Lung microvascular endothelial cell (primary cell): ENCODE data around the gene OGFOD1. TPM values are rescaled to one million over a fixed set of nuclear protein-coding genes. Genes with fewer than 3 reads are reported as not detected.
"Not testable (repeated sequence)": the region's sequence is repeated elsewhere in the genome, so short reads cannot be mapped to it uniquely, and the experiment has no call there.

Source experiments
- DNase-seq, 2 donors: peaks; one replicate each; pipeline versions ENCODE4 v3.0.0 to v3.0.0-alpha.2; 2010; ENCODE audit warnings: low read depth in 2 of 2
- total RNA-seq: library from RNA; depleted of rRNA; stranded (reverse); fragments of >200 nt; gene quantifications from 2 replicates; pipeline ENCODE4 v1.2.1, GENCODE V29; 2014

OGFOD1 gene
- total RNA-seq, 1 donor from 2014 or later = 25.2 TPM

DNA sequence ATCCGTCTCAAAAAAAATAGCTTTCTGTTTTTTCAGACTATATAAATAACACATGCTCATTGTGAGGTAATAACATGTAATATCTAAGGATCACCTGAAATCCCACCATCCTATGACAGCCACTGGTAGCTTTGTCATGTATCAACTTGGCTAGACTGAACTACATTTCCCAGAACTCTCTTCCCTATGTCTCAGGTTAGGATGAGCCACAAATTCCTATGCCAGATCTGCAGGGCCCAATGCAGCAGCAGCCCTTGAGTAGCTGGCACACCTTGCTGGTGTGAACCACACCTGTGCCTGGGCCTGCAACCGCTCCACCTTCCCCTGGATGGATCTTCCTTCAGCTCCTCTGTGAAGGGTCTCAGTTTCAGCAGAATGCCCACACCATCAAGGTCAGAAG, 28.1 kb downstream of the OGFOD1 start:
- no peak for DNase-seq

DNA sequence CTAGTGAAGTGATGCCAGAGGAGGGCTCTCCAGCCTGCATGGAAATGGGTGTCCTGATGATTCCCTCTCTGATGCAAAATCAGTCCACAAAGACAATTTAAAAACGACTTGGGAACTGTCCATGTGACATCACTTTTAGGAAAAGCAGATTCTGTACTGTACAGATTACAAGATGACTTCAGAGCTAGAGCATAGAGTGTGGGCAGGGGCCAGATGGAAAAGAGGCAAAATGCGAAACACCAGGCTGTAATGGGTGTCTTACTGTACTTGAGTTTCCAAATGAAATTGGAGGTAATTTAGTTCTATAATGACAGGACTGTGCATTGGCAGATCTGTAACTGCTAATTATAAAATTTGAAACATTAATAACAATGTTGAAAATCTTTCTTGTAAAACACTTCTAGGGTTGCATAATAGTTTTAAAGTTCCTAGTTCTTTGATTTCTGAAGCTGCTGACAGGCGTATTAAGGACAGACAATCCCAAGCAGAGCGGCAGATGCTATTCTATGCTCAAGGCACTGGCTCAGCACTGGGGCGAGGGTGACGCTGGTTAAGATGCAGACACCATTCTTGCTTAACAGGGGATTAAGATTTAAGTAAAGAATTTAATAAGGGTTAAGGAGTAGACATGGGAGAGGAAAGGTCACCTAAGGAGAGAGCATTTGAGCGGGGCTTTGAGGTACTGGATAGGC, 29.6 kb downstream of the OGFOD1 start:
- no peak for DNase-seq

DNA sequence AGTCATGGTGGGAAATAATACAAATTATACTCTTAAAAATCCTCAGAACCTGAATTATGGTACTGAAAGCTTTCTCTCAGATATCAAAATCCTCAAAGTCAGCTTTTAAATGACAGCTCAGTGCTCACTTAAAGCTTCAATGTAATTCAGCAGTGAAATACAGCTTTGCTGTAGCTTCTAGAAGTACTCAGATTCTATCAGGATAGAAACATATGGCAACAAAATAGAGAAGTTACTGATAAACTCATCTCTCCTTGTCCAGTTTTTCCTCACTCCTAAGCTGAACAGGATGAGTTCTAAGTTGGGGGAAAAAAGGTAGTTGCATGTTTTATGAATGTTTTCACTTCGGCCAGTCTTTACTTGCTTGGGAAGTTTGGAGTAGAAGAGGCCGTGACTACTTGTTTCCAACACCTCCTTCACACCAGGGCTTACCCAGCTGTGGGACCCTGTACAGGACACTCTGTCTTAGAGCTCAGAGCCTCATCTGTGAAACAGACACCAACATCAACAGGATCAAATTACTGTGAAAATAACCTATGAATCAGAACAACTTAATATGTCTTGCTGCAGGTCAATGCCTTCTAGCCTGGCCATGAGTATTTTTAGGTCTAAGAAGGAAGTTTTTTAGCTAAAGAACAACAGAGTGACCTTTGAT, 30.2 kb downstream of the OGFOD1 start:
- DNase-seq = no peak

DNA sequence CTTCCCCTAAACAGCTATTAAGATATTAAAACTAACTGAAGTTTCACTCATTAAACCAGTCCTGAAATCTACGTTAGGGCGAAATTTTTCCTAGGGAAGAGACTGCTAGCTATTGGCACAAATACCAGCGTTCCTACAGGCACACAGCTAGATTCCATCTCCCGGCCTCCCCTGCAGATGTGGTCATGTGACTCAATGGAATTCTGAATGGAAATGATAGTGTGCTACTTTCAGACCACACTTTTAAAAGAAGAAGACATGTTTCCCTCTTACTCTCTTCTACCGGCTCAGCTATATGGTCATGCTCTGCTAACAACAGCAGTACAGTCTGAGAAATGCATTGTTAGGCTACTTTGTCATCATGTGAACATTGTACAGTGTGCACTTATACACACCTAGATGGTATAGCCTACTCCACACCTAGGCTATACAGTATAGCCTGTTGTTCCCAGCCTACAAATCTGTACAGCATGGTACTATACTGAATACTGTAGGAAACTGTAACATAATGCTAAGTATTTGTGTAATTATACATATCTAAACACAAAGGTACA, 31.4 kb downstream of the OGFOD1 start:
- no peak for DNase-seq

DNA sequence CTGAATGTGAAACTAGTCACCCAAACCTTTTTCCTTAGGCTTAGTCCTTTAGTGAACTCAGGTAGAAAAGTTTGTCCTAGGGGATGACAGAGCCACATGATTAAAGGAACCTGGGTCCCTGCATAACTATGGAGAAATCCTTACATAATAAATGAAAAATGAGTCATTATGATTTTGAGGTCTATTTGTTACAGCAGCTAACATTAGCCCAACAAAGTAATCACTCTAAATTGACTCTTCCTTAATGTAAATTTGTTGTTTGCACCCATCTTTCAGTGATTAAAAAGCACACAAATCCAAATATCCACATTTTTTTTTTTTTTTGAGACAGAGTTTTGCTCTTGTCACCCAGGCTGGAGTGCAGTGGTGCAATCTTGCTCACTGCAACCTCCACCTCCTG, 32.0 kb downstream of the OGFOD1 start:
- no peak for DNase-seq

DNA sequence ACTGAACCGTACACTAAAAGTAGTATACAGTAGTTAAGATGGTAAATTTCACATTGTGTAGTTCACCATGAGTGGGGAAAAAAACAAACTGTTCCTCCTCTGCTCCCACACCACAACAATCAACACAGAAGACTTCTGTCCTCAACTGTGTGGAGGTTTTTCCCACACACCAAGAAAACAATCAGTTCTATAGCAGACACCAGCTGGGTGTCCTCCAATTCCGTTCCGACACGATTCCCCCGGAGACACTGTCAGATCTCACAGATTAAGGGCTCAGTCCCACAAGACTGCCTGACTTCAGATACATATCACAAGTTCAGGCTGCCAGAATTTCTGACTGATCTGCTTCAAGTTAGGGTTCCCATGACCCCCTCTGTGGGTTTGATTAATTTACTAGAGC, 36.7 kb downstream of the OGFOD1 start:
- no peak for DNase-seq

DNA sequence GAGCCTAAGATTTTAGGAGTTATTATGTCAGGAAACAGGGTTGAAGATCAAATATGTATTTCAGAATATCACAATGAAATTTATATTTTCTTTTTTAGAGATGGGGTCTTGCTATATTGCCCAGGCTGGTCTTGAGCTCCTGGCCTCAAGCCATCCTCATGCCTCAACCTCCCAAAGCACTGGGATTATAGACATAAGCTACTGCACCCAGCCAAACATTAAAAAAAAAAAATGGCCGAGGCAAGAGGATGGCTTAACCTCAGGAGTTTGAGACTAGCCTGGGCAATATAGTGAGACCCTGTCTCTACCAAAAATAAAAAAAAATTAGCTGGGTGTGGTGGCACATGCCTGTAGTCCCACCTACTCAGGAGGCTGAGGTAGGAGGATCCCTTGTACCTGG, 37.5 kb downstream of the OGFOD1 start:
- not testable (repeated sequence) for DNase-seq

DNA sequence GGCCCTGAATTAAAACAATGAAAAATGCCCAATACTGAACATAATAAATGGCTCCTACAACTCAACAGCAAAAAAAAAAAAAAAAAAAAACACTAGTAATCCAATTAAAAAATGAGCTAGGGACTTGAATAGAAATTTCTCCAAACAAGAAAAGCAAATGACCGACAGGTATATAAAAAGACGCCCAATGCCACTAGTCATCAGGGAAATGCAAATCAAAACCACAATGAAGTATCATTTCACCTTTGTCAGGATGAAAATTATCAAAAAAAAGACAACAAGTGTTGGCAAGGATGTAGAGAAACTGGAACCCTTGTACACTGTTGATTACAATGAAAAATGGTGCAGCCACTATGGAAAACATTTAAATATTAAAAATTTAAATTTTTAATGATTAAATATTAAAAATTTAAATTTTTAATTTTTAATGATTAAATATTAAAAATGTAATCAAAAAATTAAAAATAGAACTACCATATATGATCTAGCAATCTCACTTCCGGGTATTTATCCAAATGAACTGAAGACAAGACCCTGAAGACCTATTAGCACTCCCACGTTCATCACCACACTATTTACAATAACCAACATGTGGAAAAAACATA, 40.4 kb downstream of the OGFOD1 start:
- no peak for DNase-seq

DNA sequence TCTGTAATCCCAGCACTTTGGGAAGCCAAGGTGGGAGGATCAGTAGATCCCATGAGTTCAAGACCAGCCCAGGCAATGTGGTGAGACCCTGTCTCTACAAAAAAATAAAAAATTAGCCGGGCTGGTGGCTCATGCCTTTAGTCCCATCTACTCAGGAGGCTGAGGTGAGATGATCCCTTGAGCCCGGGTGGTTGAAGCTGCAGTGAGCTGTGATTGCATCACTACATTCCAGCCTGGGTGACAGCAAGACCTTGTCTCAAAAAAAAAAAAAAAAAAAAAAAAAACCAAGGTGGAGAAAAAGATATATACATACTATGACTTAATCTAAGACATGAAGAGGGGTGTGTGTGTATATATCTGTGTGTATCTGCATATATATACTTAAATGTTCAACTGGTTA, 41.8 kb downstream of the OGFOD1 start:
- no peak for DNase-seq

DNA sequence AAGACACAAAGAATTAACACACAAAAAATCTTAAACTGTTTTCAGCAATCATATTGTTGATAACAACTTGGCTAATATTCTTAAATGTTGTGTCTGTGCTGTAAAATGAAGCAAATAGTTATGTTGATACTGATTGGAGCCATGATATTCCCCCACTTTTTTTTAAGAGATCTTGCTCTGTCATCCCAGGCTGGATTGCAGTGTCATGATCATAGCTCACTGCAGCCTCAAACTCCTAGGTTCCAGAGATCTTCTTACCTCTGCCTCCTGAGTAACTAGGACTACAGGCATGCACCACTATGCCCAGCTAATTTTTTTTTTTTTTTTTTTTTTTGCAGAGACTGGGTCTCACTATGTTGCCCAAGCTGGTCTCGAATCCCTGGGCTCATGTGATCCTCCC, 42.5 kb downstream of the OGFOD1 start:
- no peak for DNase-seq

DNA sequence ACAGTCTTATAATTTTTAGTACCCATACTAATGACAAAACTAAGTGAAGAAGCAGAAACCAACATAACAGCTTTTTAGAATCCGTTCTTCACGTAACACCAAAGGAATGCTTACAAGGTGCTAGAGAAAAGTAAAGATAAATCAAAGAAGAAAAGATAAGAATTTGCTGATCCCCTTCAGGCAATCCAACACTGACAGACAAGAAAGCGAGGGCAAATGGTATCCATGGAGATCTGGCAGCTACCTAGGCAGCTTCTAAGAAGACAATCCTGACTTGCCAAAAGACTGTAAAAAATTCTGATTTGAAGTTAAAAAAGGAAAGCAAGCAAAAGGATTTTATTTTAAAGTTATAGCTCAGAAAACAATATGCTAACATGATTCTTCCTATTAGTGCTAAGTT, 53.8 kb downstream of the OGFOD1 start:
- DNase-seq = no peak

DNA sequence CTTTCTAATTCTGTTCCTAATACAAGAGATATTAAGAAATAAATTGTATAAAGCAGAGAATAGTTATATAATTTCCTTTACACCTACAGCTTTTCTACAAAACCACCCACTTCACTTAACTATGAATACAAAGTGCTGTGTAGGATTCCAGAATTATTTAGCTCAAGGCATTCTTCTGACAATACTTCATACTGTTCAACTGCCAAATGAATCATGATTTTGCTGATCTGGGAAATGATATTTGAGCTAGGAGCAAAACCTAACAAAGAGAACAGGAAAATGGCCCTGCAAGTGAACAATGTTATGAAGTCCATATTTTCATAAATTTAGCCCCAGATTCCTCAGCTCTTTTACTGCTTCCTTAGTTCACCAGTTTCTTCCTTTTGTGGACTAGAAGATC, 55.6 kb downstream of the OGFOD1 start:
- DNase-seq = peak; percentile 67 to 81

DNA sequence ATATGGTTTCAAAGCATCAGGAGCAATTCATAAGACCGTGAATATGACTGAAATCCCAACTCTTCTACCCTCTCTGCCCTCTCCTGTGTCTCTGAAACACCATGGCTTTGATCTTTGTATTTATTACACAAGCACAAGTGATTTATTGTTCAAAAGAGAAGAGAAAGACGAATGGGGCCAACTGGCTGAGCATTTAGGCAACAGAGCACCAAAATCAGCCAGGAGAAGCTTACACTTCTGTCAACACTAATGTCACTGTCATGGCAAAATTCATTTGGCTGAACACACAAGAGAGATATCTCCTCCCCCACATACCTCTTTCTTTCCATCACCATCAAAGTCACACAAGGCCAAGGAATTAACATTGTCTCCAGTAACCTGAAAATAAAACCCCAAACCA, 59.2 kb downstream of the OGFOD1 start:
- no peak for DNase-seq

DNA sequence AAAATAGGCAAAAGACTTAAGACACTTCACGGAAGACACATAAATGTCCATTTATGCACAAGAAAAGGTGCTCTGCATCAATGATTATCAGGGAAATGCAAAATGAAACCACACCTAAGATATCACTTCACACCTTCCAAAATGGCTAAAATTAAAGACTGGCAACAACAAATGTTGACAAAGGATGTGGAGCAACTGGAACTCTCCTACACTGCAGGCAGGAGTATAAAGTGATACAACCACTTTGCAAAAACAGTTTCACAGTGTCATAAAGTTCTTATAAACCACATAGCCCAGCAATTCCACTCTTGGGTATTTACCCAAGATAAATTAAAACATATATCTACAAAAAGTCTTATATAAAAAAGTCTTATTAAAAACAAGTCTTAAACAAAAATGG, 60.7 kb downstream of the OGFOD1 start:
- DNase-seq = no peak

DNA sequence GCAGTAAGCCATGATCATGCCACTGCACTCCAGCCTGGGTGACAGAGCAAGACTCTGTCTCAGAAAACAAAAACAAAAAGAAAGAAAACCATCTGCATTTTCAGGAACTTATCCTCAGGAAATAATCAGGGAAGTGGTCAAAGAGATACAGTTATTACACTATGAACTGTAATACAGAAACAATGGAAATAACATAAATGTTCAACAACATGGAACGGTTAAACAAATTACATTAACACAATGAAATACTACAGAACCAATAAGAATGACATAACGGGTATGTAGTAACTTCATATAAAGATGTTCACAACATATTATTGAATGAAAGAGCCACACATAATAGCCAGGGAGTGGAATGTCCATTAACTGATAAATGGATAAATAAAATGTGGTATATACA, 61.7 kb downstream of the OGFOD1 start:
- DNase-seq = no peak

DNA sequence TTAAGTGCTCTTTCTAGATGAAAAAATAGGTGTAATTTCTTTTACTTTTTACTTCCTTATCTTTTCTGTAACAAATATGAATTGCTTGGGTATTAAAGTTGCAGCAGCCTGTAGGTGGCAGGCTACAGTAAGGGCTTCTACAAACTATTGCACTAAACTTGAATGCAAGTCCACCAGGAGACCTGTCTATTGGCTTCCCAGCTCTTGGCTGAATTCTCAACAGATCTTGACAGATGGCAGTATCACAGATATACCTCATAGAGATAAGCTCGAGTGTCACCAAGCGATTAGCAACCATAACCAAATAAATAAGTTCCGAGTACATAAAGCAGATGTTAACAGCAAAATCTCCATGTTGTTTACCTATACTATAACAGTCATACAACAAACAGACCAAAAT, 62.6 kb downstream of the OGFOD1 start:
- DNase-seq = peak; percentile 79 to 83

DNA sequence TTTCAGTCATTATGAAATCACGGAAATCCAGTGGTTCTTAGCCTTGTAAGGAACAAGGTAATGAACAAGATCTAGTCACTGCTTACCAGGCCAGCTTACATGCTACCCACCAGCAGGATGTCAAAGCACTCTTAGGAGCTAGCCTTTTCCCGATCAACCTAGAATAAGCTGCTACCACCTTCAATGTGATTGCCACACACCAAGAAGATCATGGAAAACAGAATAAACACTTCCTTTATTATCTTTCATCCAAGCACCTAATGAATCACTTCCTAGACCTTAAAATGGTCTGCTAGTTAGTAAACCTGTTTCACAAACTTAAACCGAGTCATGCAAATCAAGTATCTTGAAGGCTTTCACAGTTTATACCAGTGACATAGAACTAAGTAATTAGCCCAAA, 63.5 kb downstream of the OGFOD1 start:
- no peak for DNase-seq

DNA sequence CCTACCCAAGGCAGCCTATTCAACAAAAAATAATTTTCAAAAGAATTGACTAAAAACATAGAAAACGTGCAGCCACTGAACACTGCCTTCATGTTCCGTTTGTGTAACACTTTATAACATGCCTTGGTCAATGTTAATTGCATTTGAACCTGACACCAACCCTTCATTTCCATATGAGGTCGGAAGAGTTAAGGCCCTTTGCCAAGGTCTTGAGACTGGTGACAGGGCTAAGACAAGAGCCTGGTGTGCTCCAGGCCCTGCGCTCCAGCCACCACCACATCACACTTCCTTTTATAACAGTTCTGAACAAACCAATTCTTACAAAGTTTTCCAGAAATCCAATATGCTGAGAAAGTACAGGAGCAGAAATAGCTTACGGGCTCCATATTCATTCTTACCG, 64.3 kb downstream of the OGFOD1 start:
- DNase-seq = no peak

DNA sequence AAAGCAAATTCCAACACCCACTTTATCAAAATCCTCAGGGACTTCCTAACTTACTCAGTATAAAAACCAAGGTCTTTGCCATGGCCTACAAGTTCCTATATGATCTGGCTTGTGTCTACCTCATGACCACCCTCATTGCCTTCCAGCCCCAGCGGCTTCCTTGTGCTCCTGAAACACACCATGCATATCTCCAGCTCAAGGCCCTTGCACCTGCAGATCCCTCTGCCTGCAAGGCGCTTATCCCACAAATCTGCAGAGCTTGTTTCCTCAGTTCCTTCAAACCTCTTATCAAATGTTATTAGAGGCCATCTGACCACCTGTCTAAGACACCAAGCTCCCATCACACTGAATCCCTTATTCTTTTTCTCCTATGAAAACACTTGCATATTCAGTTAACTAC, 65.9 kb downstream of the OGFOD1 start:
- DNase-seq = no peak

DNA sequence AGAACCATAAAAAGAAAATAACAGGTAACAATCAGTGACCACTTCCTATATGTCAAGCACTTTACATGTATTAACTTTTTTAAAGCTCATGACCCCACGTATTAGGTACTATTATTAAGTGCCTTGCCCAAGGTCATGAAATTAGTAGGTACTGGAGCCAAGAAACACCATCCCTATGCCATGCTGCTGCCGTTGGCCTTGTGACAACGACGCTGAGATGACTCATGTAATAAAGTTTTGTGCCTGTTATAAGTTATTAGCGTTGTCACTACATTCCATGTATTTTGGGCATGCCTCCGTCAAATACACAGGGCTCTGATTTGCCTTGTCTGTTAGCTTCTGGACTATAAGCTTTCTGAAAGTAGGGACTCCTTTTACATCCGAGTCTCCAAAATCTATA, 67.1 kb downstream of the OGFOD1 start:
- DNase-seq = peak; percentile 22 to 34

DNA sequence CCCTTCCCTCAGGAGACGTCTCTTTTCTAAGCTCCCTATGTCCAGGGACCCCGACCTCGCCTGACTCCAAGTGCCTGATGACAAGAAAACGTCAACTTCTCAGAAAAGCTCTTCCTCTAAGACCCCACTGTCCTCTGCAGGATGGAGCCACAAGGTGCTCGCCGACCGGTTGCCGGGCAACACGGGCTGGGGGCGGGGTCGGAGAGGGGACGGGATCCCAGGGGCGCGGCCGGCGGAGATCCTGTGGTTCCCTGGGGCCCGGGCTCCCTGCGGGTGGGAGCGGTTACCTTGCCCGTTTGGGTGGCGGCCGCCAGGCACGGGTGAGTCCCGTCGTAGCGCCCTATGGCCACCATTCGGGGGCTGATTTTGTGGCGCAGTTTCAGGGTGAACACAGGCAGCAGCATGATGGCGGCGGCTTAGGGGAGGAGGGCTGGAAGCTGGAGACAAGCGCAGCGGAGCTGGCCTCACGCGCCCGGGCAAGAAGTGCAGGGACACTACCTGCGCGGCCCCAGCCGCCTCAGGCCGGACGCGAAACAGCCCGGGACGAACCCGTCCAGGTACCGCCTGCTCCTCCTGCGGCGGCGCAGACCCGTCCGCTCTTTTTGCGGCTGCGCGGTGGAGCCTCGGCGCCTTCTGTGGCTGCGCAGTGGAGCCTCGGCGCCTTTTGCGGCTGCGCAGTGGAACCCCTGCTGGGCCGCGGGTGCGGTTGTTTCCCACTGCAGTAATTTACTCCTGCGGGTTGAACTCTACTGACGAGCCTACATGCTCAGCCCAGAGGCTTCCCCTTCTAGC, 68.3 kb downstream of the OGFOD1 start, which contains the start of gene BBS2:
TSS of gene BBS2 (minus strand) at position 566 of the 792 bp plus-strand sequence. CDS start at position 404, 162 bp downstream.
- peak; percentile 87 to 89 for DNase-seq

DNA sequence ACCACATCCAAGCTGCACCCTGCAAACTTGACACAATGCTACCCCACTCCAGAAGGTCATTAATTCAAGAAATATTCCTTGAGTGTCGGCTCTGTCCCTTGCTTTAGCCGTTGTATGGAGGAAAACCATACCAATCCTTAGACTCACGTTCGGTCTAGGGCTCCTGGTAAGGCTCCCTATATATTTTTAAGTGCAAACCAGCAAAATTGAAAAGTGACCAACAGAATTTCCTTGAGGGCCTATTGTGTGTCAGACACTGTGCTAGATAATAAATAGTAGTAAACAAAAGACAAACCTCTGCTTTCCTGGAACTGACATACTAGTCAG, 68.9 kb downstream of the OGFOD1 start:
- no peak for DNase-seq
